Measurements from ENCODE around the gene RPL10. TPM values are rescaled to one million over a fixed set of nuclear protein-coding genes. Genes with fewer than 3 reads are reported as not detected.

RPL10 gene
- total and polyA plus RNA-seq, 2 donors (not counting 3 experiments of a cell fraction or from before 2014, with no cell fraction given): 2,493 to 7,586 TPM

DNA sequence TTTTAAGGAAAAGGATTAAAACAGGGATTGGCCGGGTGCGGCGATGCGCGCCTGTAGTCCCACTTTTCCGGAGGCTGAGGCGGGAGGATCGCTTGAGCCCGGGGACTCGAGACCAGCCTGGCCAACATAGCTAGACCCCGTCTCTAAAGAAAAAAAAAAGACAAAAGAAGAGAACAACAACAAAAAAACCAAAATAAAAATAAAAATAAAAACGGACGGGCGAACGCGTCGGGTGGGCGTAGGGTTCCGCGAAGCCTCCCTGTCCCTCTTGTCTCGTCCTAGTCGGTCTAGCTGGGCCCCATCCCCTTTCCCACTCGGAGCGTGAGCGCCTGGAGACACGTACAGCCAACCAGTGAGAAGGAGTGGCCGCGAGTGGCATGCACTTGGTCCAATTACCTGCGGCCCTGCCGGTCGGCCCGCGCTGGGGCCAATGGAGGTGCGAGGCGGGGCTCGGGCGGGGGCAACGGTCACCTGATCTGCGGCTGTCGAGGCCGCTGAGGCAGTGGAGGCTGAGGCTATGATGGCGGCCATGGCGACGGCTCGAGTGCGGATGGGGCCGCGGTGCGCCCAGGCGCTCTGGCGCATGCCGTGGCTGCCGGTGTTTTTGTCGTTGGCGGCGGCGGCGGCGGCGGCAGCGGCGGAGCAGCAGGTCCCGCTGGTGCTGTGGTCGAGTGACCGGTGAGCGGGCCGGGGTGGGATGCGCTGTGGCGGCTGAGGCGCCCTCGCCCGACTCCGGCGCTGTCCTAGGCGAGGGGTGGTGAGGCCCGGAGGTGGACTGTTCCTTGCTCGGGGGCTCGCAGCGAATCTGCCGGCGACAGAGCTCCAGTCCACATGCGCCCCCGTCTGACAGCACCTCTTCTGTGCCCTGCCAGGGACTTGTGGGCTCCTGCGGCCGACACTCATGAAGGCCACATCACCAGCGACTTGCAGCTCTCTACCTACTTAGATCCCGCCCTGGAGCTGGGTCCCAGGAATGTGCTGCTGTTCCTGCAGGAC is 30.3 kb downstream of the RPL10 start, which contains the start of gene ATP6AP1:
ATP6AP1 (plus strand) TSS at position 502 of the 996 bp plus-strand sequence; CDS start at position 518, 16 bp downstream.
- DNase-seq (ENCODE audit: low read depth, low spot score) (peak; percentile 93), FAIRE-seq (peak; percentile 99)
- no peaks in the 10 kb centered on the region for H3K9me3 ChIP-seq (replicated peaks; ENCODE audit: control insufficient read depth, insufficient read depth, low read length)
- no peaks in the 10 kb centered on the region for H3K9me1 ChIP-seq (replicated peaks; ENCODE audit: control insufficient read depth, extremely low read depth, insufficient read depth, low read length)
- peak within 1 kb of the TSS; percentile 44 to 78 (median 73) for H3K4me3 ChIP-seq (replicated peaks in 1 of 3; ENCODE audit: insufficient read depth in 1 of 3, low read depth in 1 of 3, low read length in 3 of 3)
- POLR2A ChIA-PET: interaction anchor here (0.6 kb wide), 1 partner anchor 32 kb away, joined by 3 read pairs; no protein-coding TSS in a partner anchor
- CTCF ChIA-PET: interaction anchor here (1.3 kb wide), 1 partner anchor 17 kb away, joined by 3 read pairs; no protein-coding TSS in a partner anchor
- H3K4me2 ChIP-seq (ENCODE audit: insufficient read depth, low read length): peak within 1 kb of the TSS; percentile 82
- no peak for TF ChIP-seq MAX (IDR thresholded peaks at IDR 0.05; ENCODE audit: insufficient read depth, insufficient read length)
- TF ChIP-seq FOS (IDR thresholded peaks at IDR 0.05; ENCODE audit: borderline replicate concordance, insufficient read depth, low read length): no peak
- TF ChIP-seq EZH2 (IDR thresholded peaks at IDR 0.05; ENCODE audit: borderline replicate concordance, low read depth, low read length, severe bottlenecking): no peak
- peak; percentile 71 for TF ChIP-seq POLR2AphosphoS5 (IDR thresholded peaks at IDR 0.05; ENCODE audit: insufficient read depth, low read depth, low read length)
- peak; percentile 51 for TF ChIP-seq POLR2A (IDR thresholded peaks at IDR 0.05; ENCODE audit: low read depth, low read length)
- TF ChIP-seq MYC (IDR thresholded peaks at IDR 0.05; ENCODE audit: low read depth, low read length): no peak
- TF ChIP-seq JUN (IDR thresholded peaks at IDR 0.05; ENCODE audit: borderline replicate concordance, insufficient read depth, insufficient read length, low read depth): no peak
- TF ChIP-seq, protein P1, sequence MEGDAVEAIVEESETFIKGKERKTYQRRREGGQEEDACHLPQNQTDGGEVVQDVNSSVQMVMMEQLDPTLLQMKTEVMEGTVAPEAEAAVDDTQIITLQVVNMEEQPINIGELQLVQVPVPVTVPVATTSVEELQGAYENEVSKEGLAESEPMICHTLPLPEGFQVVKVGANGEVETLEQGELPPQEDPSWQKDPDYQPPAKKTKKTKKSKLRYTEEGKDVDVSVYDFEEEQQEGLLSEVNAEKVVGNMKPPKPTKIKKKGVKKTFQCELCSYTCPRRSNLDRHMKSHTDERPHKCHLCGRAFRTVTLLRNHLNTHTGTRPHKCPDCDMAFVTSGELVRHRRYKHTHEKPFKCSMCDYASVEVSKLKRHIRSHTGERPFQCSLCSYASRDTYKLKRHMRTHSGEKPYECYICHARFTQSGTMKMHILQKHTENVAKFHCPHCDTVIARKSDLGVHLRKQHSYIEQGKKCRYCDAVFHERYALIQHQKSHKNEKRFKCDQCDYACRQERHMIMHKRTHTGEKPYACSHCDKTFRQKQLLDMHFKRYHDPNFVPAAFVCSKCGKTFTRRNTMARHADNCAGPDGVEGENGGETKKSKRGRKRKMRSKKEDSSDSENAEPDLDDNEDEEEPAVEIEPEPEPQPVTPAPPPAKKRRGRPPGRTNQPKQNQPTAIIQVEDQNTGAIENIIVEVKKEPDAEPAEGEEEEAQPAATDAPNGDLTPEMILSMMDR (IDR thresholded peaks at IDR 0.05; ENCODE audit: extremely low read depth in 1 of 2, insufficient read depth in 1 of 2, low read depth in 1 of 2, low read length in 2 of 2): no peak
- no peak for TF ChIP-seq GATA2 (IDR thresholded peaks at IDR 0.05; ENCODE audit: insufficient read depth, insufficient read length, low read depth, low read length)
- dilution Hi-C loops (cut with MboI; ENCODE audit: extremely low pct_ligation_motif_present, low sequenced_read_pairs) (no loop called here), intact Hi-C loops (cut with micrococcal nuclease) (loop anchor here (1.0 to 5.0 kb wide), 2 partner anchors 19 to 89 kb away; partner anchors contain the start of genes DNASE1L1 and FAM3A)
- no peaks in the 10 kb centered on the region for H4K20me1 ChIP-seq (replicated peaks; ENCODE audit: control insufficient read depth, extremely low read depth, insufficient read depth, low read length)
- H3K27me3 ChIP-seq (ENCODE audit: control insufficient read depth in 2 of 2, insufficient read depth in 2 of 2, low read length in 2 of 2): no peaks in the 10 kb centered on the region
- H3K27ac ChIP-seq (ENCODE audit: insufficient read depth, low read depth, low read length): peak within 1 kb of the TSS; percentile 43
- peak within 1 kb of the TSS; percentile 1 for H2AFZ ChIP-seq (ENCODE audit: low read depth, low read length)
- peaks cover 23% of the 10 kb centered on the region for H3K79me2 ChIP-seq (ENCODE audit: control insufficient read depth, insufficient read depth, low read length)
- peaks cover 28% of the 10 kb centered on the region for H3K4me1 ChIP-seq (ENCODE audit: control insufficient read depth, extremely low read depth, insufficient read depth, low read length)
- BruUV-seq (replicated peaks): TSS peak; percentile 71
- H3K36me3 ChIP-seq (ENCODE audit: control insufficient read depth in 2 of 2, extremely low read depth in 1 of 2, insufficient read depth in 2 of 2, low read length in 2 of 2): peaks cover 2 to 16% of the 10 kb centered on the region in 2 experiments
- H3K9ac ChIP-seq (replicated peaks; ENCODE audit: extremely low read depth, insufficient read depth, low read length): peak within 1 kb of the TSS; percentile 48

Data from endothelial cell of umbilical vein (primary cell).